C4-2B (cell line): Measurements from ENCODE around the gene CCDC91.

ENCODE experiments used
- ZFX ChIP-seq: fragments of 450-650 bp; IDR thresholded peaks from 2 replicates; pipeline ENCODE4 v1.6.1; 2017
- TF ChIP-seq, protein P1 (sequence below): fragments of 450-650 bp; conservative IDR thresholded peaks from 2 replicates; pipeline ENCODE4 v1.5.1; 2017; ENCODE audit warnings: mild to moderate bottlenecking

GRCh38 chr12:28189784-28190320, 404 bp upstream of the CCDC91 start:
- TF ChIP-seq, protein P1, sequence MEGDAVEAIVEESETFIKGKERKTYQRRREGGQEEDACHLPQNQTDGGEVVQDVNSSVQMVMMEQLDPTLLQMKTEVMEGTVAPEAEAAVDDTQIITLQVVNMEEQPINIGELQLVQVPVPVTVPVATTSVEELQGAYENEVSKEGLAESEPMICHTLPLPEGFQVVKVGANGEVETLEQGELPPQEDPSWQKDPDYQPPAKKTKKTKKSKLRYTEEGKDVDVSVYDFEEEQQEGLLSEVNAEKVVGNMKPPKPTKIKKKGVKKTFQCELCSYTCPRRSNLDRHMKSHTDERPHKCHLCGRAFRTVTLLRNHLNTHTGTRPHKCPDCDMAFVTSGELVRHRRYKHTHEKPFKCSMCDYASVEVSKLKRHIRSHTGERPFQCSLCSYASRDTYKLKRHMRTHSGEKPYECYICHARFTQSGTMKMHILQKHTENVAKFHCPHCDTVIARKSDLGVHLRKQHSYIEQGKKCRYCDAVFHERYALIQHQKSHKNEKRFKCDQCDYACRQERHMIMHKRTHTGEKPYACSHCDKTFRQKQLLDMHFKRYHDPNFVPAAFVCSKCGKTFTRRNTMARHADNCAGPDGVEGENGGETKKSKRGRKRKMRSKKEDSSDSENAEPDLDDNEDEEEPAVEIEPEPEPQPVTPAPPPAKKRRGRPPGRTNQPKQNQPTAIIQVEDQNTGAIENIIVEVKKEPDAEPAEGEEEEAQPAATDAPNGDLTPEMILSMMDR: no peak
- no peak for TF ChIP-seq ZFX
